Measurements from ENCODE around the gene JAKMIP2.

DNA sequence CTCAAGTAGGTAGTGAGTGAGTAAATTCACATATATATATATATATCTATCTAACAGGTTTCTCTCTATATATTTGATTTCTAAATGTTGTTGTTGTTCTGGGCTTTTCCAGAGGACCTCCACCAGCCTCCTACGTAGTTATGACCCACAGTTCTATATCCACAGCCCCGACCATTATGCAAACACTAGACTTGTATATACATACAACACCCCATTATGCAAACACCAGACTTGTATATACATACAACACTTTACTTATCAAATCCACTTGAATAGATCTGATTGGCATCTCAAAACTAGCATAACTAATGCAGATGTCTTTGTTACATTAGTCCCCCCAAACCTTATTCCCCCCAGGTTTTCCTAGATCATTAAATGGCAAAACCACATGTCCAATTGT is 108.7 kb downstream of the JAKMIP2 start:
- TF ChIP-seq EZH2 (IDR thresholded peaks at IDR 0.05; ENCODE audit: borderline replicate concordance, insufficient read depth, low read length, poor library complexity, severe bottlenecking) (no peak), POLR2AphosphoS5 (IDR thresholded peaks at IDR 0.05) (no peak), SMC3 (conservative IDR thresholded peaks at IDR 0.05; ENCODE audit: poor library complexity) (no peak), RAD21 (conservative IDR thresholded peaks at IDR 0.05) (no peak)
- TF ChIP-seq, protein P1, sequence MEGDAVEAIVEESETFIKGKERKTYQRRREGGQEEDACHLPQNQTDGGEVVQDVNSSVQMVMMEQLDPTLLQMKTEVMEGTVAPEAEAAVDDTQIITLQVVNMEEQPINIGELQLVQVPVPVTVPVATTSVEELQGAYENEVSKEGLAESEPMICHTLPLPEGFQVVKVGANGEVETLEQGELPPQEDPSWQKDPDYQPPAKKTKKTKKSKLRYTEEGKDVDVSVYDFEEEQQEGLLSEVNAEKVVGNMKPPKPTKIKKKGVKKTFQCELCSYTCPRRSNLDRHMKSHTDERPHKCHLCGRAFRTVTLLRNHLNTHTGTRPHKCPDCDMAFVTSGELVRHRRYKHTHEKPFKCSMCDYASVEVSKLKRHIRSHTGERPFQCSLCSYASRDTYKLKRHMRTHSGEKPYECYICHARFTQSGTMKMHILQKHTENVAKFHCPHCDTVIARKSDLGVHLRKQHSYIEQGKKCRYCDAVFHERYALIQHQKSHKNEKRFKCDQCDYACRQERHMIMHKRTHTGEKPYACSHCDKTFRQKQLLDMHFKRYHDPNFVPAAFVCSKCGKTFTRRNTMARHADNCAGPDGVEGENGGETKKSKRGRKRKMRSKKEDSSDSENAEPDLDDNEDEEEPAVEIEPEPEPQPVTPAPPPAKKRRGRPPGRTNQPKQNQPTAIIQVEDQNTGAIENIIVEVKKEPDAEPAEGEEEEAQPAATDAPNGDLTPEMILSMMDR (IDR thresholded peaks at IDR 0.05; ENCODE audit: poor library complexity, severe bottlenecking), result no peak
